ENCODE measurements around the gene BMX.

The BMX gene

DNA sequence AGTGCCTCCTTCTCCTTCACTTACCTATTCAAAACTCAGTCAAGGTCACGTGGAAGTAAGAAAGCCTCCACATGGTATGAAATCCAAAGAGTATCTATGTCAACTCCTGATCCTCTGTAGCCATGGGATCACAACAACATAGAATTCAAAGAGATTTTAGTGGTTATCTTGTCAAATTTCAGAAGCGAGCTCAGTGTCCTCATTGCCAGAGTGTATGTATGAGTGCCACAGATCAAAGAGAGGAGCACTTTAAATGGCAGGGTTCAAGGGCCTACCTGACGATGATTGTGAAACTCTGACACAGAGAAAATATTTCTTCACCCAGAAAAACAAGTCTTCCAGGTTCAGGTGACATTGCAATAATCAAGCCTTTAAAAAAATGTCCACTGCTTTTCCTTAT lies 101.3 kb downstream of the BMX start:
- TF ChIP-seq MYC (IDR thresholded peaks at IDR 0.05; ENCODE audit: low read depth, low read length) (no peak), MAX (IDR thresholded peaks at IDR 0.05; ENCODE audit: low read depth, low read length) (no peak), POLR2A (IDR thresholded peaks at IDR 0.05; ENCODE audit: extremely low read depth, insufficient read length) (no peak)
- TF ChIP-seq, protein P1, sequence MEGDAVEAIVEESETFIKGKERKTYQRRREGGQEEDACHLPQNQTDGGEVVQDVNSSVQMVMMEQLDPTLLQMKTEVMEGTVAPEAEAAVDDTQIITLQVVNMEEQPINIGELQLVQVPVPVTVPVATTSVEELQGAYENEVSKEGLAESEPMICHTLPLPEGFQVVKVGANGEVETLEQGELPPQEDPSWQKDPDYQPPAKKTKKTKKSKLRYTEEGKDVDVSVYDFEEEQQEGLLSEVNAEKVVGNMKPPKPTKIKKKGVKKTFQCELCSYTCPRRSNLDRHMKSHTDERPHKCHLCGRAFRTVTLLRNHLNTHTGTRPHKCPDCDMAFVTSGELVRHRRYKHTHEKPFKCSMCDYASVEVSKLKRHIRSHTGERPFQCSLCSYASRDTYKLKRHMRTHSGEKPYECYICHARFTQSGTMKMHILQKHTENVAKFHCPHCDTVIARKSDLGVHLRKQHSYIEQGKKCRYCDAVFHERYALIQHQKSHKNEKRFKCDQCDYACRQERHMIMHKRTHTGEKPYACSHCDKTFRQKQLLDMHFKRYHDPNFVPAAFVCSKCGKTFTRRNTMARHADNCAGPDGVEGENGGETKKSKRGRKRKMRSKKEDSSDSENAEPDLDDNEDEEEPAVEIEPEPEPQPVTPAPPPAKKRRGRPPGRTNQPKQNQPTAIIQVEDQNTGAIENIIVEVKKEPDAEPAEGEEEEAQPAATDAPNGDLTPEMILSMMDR (IDR thresholded peaks at IDR 0.05; ENCODE audit: low read depth, low read length): no peak
- DNase-seq (ENCODE audit: low read depth): no peak
- no peak overlapping the region for H3K4me3 ChIP-seq (ENCODE audit: low read depth, low read length)

GRCh38 chrX:15602761-15603160 lies 102.2 kb downstream of the BMX start:
- DNase-seq (ENCODE audit: low read depth): no peak
- TF ChIP-seq MAX (IDR thresholded peaks at IDR 0.05; ENCODE audit: low read depth, low read length) (no peak), MYC (IDR thresholded peaks at IDR 0.05; ENCODE audit: low read depth, low read length) (no peak)
- TF ChIP-seq, protein P1 (IDR thresholded peaks at IDR 0.05; ENCODE audit: low read depth, low read length): no peak
- no peak overlapping the region for H3K4me3 ChIP-seq (ENCODE audit: low read depth, low read length)

DNA sequence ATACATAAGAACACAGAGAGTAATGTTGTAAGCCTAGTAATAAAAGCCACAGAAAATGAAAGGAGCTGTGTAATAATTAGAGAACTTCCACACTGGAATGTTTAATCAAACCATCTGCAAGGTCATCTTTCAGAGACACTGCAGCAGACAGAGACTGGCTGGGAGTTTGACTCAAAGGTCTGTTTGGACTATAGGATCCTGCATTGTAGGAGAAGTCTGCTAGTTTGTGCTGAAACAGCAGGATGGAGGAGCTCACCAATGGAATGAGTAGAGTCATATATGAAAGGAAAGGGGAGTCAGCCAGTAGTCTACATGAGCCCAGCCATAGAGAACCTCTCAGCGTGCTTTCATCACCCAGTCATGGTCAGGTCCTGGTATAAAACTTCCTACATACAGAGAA lies 104.6 kb downstream of the BMX start:
- no peak overlapping the region for H3K4me3 ChIP-seq (ENCODE audit: low read depth, low read length)
- no peak for DNase-seq (ENCODE audit: low read depth)
- TF ChIP-seq, protein P1 (IDR thresholded peaks at IDR 0.05; ENCODE audit: low read depth, low read length): no peak
- TF ChIP-seq POLR2A (IDR thresholded peaks at IDR 0.05; ENCODE audit: extremely low read depth, insufficient read length) (no peak), MYC (IDR thresholded peaks at IDR 0.05; ENCODE audit: low read depth, low read length) (no peak), MAX (IDR thresholded peaks at IDR 0.05; ENCODE audit: low read depth, low read length) (no peak)
